K562 (cell line): ENCODE data around the gene NRXN2. TPM values are rescaled to one million over a fixed set of nuclear protein-coding genes. Genes with fewer than 3 reads are reported as not detected.

Experiments used
- ETV6 ChIP-seq, 3 experiments: fragments of 150-350 bp in 1 of 3; sonication (generic) in 1 of 3; formaldehyde crosslinking in 1 of 3; IDR thresholded peaks; 2 replicates each; pipeline versions ENCODE4 v1.6.1 to v1.8.0; 2014 to 2022; ENCODE audit warnings: borderline replicate concordance in 2 of 3, low read depth in 2 of 3, antibody characterized with exemption in 1 of 3, low read length in 1 of 3, mild to moderate bottlenecking in 1 of 3, missing genetic modification reagents in 1 of 3
- GATA2 ChIP-seq: sonication (generic); formaldehyde crosslinking; IDR thresholded peaks from 2 replicates; pipeline ENCODE4 v1.4.0; 2020; ENCODE audit warnings: mild to moderate bottlenecking, missing genetic modification reagents
- GTF2A2 ChIP-seq: IDR thresholded peaks from 2 replicates; pipeline ENCODE4 v1.6.1; 2016; ENCODE audit warnings: mild to moderate bottlenecking, missing genetic modification characterization, missing compliant biosample characterization
- RBBP5 ChIP-seq: fragments of 200-600 bp; sonication (generic); IDR thresholded peaks from 2 replicates; pipeline ENCODE4 v1.6.1; 2012; ENCODE audit warnings: borderline replicate concordance, mild to moderate bottlenecking, low read length, control low read depth, inconsistent platforms; ENCODE audit not compliant: insufficient read depth, poor library complexity, severe bottlenecking
- SETDB1 ChIP-seq: IDR thresholded peaks from one replicate; pipeline ENCODE4 v1.6.1; 2012; ENCODE audit warnings: low read length, control low read depth, inconsistent platforms
- SRF ChIP-seq, 2 experiments: fragments of 250-450, 450-650 bp in 1 of 2; sonication (Bioruptor Pico) in 1 of 2; sonication (generic) in 1 of 2; formaldehyde crosslinking; IDR thresholded peaks; 2 replicates each; pipeline versions ENCODE4 v1.5.0 to v1.5.1; 2020 to 2022; ENCODE audit warnings: mild to moderate bottlenecking in 1 of 2, missing genetic modification reagents in 1 of 2
- STAT5B ChIP-seq: fragments of 250-450 bp; sonication (Bioruptor Pico); IDR thresholded peaks from 2 replicates; pipeline ENCODE4 v1.8.0; 2021; ENCODE audit warnings: mild to moderate bottlenecking, inconsistent platforms
- TAL1 ChIP-seq: fragments of 450-650 bp; IDR thresholded peaks from 2 replicates; pipeline ENCODE4 v1.6.1; 2016; ENCODE audit warnings: mild to moderate bottlenecking
- ZFX ChIP-seq: sonication (generic); formaldehyde crosslinking; IDR thresholded peaks from 2 replicates; pipeline ENCODE4 v1.8.0; 2022; ENCODE audit warnings: mild to moderate bottlenecking, missing genetic modification reagents, moderate library complexity
- ZNF354B ChIP-seq: fragments of 250-450 bp; sonication (Bioruptor Pico); IDR thresholded peaks from 2 replicates; pipeline ENCODE4 v1.4.0; 2020
- ZNF695 ChIP-seq: fragments of 450-650 bp; formaldehyde crosslinking; IDR thresholded peaks from 2 replicates; pipeline ENCODE4 v1.4.0; 2020; ENCODE audit warnings: mild to moderate bottlenecking, moderate library complexity
- polyA plus RNA-seq, 8 experiments: library from polyadenylated mRNA; depleted of rRNA in 4 of 8; stranded (reverse) in 5 of 8; unstranded in 3 of 8; fragments of >200 nt; fragmentation: Nextera tagmentation in 2 of 8; fragmentation: Illumina TruSeq in 1 of 8; extraction: Ambion mirVana in 2 of 8; extraction: Trizol in 1 of 8; gene quantifications; 2 replicates each; pipeline versions ENCODE4 v1.2.1 to v1.2.3, GENCODE V29; 2011 to 2014; ENCODE audit warnings: inconsistent platforms in 1 of 8, missing spikeins in 1 of 8
- total RNA-seq, 7 experiments: library from RNA; depleted of rRNA in 6 of 7; stranded (reverse); fragments of >200 nt in 6 of 7; fragmentation: Illumina TruSeq in 2 of 7; extraction: Trizol in 2 of 7; gene quantifications; 2 replicates each; pipeline versions ENCODE4 v1.2.1 to v1.2.3, GENCODE V29; 2011 to 2021; ENCODE audit warnings: low replicate concordance in 1 of 7
- TF ChIP-seq, protein P1 (sequence below): sonication (generic); formaldehyde crosslinking; IDR thresholded peaks from 2 replicates; pipeline ENCODE4 v1.8.0; 2022; ENCODE audit warnings: mild to moderate bottlenecking, missing genetic modification reagents
- TF ChIP-seq, protein P2 (sequence below): sonication (generic); formaldehyde crosslinking; IDR thresholded peaks from 2 replicates; pipeline ENCODE4 v1.8.0; 2022; ENCODE audit warnings: mild to moderate bottlenecking, missing genetic modification reagents
- TF ChIP-seq, protein P3 (sequence below): sonication (generic); formaldehyde crosslinking; IDR thresholded peaks from 2 replicates; pipeline ENCODE4 v1.8.0; 2022; ENCODE audit warnings: mild to moderate bottlenecking, missing genetic modification reagents
- TF ChIP-seq, protein P4 (sequence below): sonication (generic); formaldehyde crosslinking; IDR thresholded peaks from 2 replicates; pipeline ENCODE4 v1.8.1; 2023; ENCODE audit warnings: mild to moderate bottlenecking, missing genetic modification reagents, moderate library complexity

Gene NRXN2
- total and polyA plus RNA-seq, 9 of the 15 experiments (the other 6 are each of a cell fraction or from before 2014, with no cell fraction given), result 0.07 to 0.47 (median 0.15) TPM; not detected in 4

DNA sequence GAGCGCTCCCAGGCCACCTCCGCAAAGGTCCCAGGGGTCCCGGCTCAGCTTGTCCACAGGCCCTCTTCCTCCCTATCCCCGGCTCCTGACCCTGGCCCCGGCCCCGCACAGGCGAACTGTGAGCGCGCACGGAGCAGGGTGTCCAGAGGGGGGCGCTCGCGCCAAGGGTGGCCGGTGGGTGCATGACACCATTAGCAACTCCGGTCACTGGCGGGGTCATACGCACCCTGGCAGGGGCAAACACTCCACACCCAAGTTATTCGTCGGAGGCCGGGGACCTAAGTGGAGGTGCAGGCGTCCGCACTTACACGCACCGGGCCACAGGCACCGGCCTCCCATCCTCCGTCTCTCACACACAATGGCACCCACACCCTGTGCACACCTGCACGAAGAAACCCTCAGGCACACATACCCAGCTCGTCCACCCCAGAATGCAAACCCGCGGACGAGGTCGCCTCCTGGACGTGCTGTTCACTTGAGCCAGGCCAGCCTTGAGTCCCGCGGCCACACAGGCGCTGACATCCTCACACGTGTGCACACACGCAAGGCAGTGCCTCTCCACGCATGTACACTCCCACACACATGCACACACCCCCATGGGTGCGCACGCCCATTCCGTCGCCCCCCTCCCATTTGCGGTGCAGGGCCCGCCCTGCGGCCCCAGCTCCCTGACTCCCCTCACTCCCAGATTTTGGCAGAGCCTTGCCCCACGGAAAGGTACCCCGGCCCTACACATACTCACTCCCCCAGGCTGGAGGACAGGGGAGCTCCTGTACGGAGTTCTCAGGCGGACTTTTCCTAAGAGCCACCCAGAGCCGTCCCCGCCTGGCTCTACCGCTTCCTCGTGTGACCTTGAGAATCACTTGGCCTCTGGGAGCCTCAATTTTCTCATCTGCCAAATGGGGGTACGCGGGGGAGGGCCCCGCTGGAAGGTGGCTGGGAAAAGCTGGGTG, 20.9 kb upstream of the NRXN2 start, which contains the start of gene RASGRP2 (continued):
- TF ChIP-seq RBBP5, result peak; percentile 44
- TF ChIP-seq, protein P1, sequence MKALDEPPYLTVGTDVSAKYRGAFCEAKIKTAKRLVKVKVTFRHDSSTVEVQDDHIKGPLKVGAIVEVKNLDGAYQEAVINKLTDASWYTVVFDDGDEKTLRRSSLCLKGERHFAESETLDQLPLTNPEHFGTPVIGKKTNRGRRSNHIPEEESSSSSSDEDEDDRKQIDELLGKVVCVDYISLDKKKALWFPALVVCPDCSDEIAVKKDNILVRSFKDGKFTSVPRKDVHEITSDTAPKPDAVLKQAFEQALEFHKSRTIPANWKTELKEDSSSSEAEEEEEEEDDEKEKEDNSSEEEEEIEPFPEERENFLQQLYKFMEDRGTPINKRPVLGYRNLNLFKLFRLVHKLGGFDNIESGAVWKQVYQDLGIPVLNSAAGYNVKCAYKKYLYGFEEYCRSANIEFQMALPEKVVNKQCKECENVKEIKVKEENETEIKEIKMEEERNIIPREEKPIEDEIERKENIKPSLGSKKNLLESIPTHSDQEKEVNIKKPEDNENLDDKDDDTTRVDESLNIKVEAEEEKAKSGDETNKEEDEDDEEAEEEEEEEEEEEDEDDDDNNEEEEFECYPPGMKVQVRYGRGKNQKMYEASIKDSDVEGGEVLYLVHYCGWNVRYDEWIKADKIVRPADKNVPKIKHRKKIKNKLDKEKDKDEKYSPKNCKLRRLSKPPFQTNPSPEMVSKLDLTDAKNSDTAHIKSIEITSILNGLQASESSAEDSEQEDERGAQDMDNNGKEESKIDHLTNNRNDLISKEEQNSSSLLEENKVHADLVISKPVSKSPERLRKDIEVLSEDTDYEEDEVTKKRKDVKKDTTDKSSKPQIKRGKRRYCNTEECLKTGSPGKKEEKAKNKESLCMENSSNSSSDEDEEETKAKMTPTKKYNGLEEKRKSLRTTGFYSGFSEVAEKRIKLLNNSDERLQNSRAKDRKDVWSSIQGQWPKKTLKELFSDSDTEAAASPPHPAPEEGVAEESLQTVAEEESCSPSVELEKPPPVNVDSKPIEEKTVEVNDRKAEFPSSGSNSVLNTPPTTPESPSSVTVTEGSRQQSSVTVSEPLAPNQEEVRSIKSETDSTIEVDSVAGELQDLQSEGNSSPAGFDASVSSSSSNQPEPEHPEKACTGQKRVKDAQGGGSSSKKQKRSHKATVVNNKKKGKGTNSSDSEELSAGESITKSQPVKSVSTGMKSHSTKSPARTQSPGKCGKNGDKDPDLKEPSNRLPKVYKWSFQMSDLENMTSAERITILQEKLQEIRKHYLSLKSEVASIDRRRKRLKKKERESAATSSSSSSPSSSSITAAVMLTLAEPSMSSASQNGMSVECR (CRISPR knock-in tag), result no peak; the same call in 1 of the 2 replicates
- no peak for TF ChIP-seq SETDB1
- TF ChIP-seq, protein P2, sequence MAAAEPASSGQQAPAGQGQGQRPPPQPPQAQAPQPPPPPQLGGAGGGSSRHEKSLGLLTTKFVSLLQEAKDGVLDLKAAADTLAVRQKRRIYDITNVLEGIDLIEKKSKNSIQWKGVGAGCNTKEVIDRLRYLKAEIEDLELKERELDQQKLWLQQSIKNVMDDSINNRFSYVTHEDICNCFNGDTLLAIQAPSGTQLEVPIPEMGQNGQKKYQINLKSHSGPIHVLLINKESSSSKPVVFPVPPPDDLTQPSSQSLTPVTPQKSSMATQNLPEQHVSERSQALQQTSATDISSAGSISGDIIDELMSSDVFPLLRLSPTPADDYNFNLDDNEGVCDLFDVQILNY (CRISPR knock-in tag), result no peak
- TF ChIP-seq, protein P3, sequence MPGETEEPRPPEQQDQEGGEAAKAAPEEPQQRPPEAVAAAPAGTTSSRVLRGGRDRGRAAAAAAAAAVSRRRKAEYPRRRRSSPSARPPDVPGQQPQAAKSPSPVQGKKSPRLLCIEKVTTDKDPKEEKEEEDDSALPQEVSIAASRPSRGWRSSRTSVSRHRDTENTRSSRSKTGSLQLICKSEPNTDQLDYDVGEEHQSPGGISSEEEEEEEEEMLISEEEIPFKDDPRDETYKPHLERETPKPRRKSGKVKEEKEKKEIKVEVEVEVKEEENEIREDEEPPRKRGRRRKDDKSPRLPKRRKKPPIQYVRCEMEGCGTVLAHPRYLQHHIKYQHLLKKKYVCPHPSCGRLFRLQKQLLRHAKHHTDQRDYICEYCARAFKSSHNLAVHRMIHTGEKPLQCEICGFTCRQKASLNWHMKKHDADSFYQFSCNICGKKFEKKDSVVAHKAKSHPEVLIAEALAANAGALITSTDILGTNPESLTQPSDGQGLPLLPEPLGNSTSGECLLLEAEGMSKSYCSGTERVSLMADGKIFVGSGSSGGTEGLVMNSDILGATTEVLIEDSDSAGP (CRISPR knock-in tag), result no peak
- no peak for TF ChIP-seq ZNF695 (CRISPR knock-in tag)
- no peak for TF ChIP-seq STAT5B (CRISPR knock-in tag)
- no peak for TF ChIP-seq ZNF354B (CRISPR knock-in tag)
- no peak for TF ChIP-seq ETV6 (IDR thresholded peaks at IDR 0.05; ENCODE audit: borderline replicate concordance in 1 of 2, low read depth in 2 of 2, low read length in 1 of 2)
- no peak for TF ChIP-seq ETV6 (CRISPR knock-in tag; IDR thresholded peaks at IDR 0.05; ENCODE audit: borderline replicate concordance)
- no peak; a peak in 1 of 4 replicates for TF ChIP-seq SRF (CRISPR knock-in tag; IDR thresholded peaks at IDR 0.05)
- TF ChIP-seq, protein P4, sequence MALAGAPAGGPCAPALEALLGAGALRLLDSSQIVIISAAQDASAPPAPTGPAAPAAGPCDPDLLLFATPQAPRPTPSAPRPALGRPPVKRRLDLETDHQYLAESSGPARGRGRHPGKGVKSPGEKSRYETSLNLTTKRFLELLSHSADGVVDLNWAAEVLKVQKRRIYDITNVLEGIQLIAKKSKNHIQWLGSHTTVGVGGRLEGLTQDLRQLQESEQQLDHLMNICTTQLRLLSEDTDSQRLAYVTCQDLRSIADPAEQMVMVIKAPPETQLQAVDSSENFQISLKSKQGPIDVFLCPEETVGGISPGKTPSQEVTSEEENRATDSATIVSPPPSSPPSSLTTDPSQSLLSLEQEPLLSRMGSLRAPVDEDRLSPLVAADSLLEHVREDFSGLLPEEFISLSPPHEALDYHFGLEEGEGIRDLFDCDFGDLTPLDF (CRISPR knock-in tag), result no peak
- TF ChIP-seq ZFX (CRISPR knock-in tag), result peak; percentile 65
- no peak for TF ChIP-seq GATA2 (CRISPR knock-in tag)
- no peak for TF ChIP-seq TAL1
- no peak for TF ChIP-seq GTF2A2 (tag)
